Measurements from ENCODE around the gene NAA38. TPM values are rescaled to one million over a fixed set of nuclear protein-coding genes. Genes with fewer than 3 reads are reported as not detected.

Gene NAA38
- total RNA-seq, 1 experiment from 2014 or later: 50.2 TPM

GRCh38 chr17:7842380-7843256 lies 14.7 kb downstream of the NAA38 start:
- H2BK12ac ChIP-seq (ENCODE audit: insufficient read length, low read depth, low read length): no peak overlapping the region
- WGBS (ENCODE audit: extremely low coverage, insufficient read length, low lambda C conversion rate): no CpG with 5 or more reads among the region's 47 CpGs
- H2BK5ac ChIP-seq (ENCODE audit: insufficient read length, low read length): no peak overlapping the region
- H3K4me1 ChIP-seq (ENCODE audit: insufficient read depth, low read length): no peaks in the 10 kb centered on the region; the same call in 1 of the 2 replicates
- H3K18ac ChIP-seq (ENCODE audit: insufficient read length, low read depth, low read length): no peak overlapping the region
- peaks cover 29% of the 10 kb centered on the region for H3K23me2 ChIP-seq (ENCODE audit: insufficient read length, low read depth, low read length, poor library complexity, severe bottlenecking)
- no peak overlapping the region for H3K23ac ChIP-seq (ENCODE audit: insufficient read length, low read depth, low read length)
- H3K4me2 ChIP-seq (ENCODE audit: insufficient read depth, insufficient read length, low read length): peak overlapping the region; percentile 97
- TF ChIP-seq CTCF (conservative IDR thresholded peaks at IDR 0.05): no peak
- no peak overlapping the region for H4K91ac ChIP-seq (ENCODE audit: insufficient read length, low read depth, low read length)
- no peak overlapping the region for H3K56ac ChIP-seq (ENCODE audit: insufficient read length, low read depth, low read length)
- H3K79me2 ChIP-seq (ENCODE audit: insufficient read depth, low read length): no peaks in the 10 kb centered on the region
- H3K27me3 ChIP-seq (ENCODE audit: insufficient read depth, low read length): peaks cover 28% of the 10 kb centered on the region; the same call in 1 of the 2 replicates
- H3K27ac ChIP-seq (ENCODE audit: insufficient read length, low read depth, low read length): no peak overlapping the region
- H2BK20ac ChIP-seq (ENCODE audit: low read depth, low read length, poor library complexity, severe bottlenecking): no peak overlapping the region
- H3K4me3 Mint-ChIP-seq: peak overlapping the region; percentile 89 to 94
- peaks cover 33 to 50% of the 10 kb centered on the region in 2 experiments for H3K4me1 Mint-ChIP-seq
- H3K9me3 ChIP-seq (ENCODE audit: control insufficient read depth, low read depth, low read length): no peaks in the 10 kb centered on the region
- H3K9me3 Mint-ChIP-seq: no peaks in the 10 kb centered on the region; a peak in 1 of 5 replicates
- H2BK120ac ChIP-seq (ENCODE audit: low read depth, low read length, poor library complexity, severe bottlenecking): no peak overlapping the region
- H3K27ac Mint-ChIP-seq: peak overlapping the region in 1 of 3 experiments; percentile 57; a peak in 2 of 7 replicates
- H3K14ac ChIP-seq (ENCODE audit: insufficient read depth, low read length): no peak overlapping the region
- peaks cover 4 to 27% (median 18%) of the 10 kb centered on the region in 3 experiments; a peak in 6 of 7 replicates for H3K36me3 Mint-ChIP-seq (ENCODE audit: insufficient read depth in 1 of 3, low read depth in 3 of 3)
- H2BK15ac ChIP-seq (ENCODE audit: low read depth, low read length): no peak overlapping the region
- no peaks in the 10 kb centered on the region for H4K20me1 ChIP-seq (ENCODE audit: control insufficient read depth, insufficient read depth, insufficient read length)
- no peak overlapping the region for H2AK5ac ChIP-seq (ENCODE audit: insufficient read length, low read length)
- peak; percentile 68 for DNase-seq
- no peak overlapping the region for H3K4ac ChIP-seq (ENCODE audit: low read depth, low read length)
- H4K5ac ChIP-seq (ENCODE audit: insufficient read length, low read depth, low read length): no peak overlapping the region
- H2AFZ ChIP-seq (ENCODE audit: low read length): no peak overlapping the region
- peaks cover 30% of the 10 kb centered on the region for H3K27me3 Mint-ChIP-seq (ENCODE audit: low read depth)
- H3K79me1 ChIP-seq (ENCODE audit: insufficient read depth, low read depth, low read length, poor library complexity, severe bottlenecking): no peaks in the 10 kb centered on the region
- peak overlapping the region; percentile 27 for H3K9ac ChIP-seq (ENCODE audit: extremely low read depth, insufficient read length, low read length)
- no peak overlapping the region for H4K8ac ChIP-seq (replicated peaks; ENCODE audit: insufficient read length, low read depth, low read length)
- H3T11ph ChIP-seq (ENCODE audit: low read length): no peak overlapping the region

Measured in H9 (cell line).